K562 (cell line): ENCODE data around the gene ISYNA1. TPM values are rescaled to one million over a fixed set of nuclear protein-coding genes. Genes with fewer than 3 reads are reported as not detected.

Source experiments
- ATAC-seq: fragments of 200-7000 bp; cut with Tn5 transposase; 3 replicates; pipeline ENCODE4 v1.9.1; 2020; ENCODE audit warnings: moderate library complexity
- BruUV-seq: library from RNA; stranded (reverse); fragments of 400-500 nt; replicated peaks from 2 replicates; lab custom pipeline; 2021; lab: Mats Ljungman, UMichigan
- CTCF ChIA-PET: fragments of 300-600 bp; formaldehyde crosslinking; extraction: SDS; loops from one replicate; lab custom pipeline; 2021; ENCODE audit warnings: low intra/inter-chr PET ratio; lab: Yijun Ruan, JAX
- POLR2A ChIA-PET: fragments of 300-600, 350-650 bp; sonication (Branson Sonifier 250); formaldehyde crosslinking; extraction: SDS; loops from one replicate; lab custom pipeline; 2021; ENCODE audit warnings: antibody characterized with exemption, inconsistent platforms; lab: Yijun Ruan, JAX
- DNase-seq, 4 experiments: peaks; one replicate each; pipeline versions ENCODE4 v3.0.0 to v3.0.0-alpha.2; 2011 to 2018; ENCODE audit warnings: low spot score in 3 of 4, mixed read lengths in 3 of 4; ENCODE audit errors: extremely low read depth in 1 of 4
- FAIRE-seq: peaks from 2 replicates; lab custom pipeline; 2011; peaks lifted over from hg19 to GRCh38; lab: Jason Lieb, UNC
- H2AFZ ChIP-seq: 2 replicates; pipeline ENCODE4 v1.6.0; 2011; ENCODE audit warnings: low read depth, low read length, control low read depth, inconsistent platforms
- H3K27ac ChIP-seq: fragments of 200-600 bp; 3 replicates; pipeline ENCODE4 v1.8.0; 2011; ENCODE audit warnings: low read depth, mild to moderate bottlenecking, control low read depth, inconsistent platforms, low read length, moderate library complexity, mixed read lengths; ENCODE audit errors: extremely low read depth
- H3K27me3 ChIP-seq, 2 experiments: fragments of 300-600 bp in 1 of 2; 2 replicates in 1 of 2; 3 replicates in 1 of 2; pipeline versions ENCODE4 v1.6.0 to v1.8.0; 2011; ENCODE audit warnings: inconsistent platforms in 2 of 2, low read length in 2 of 2, mild to moderate bottlenecking in 1 of 2, mixed read lengths in 1 of 2, moderate library complexity in 1 of 2; ENCODE audit not compliant: control insufficient read depth in 2 of 2, insufficient read depth in 2 of 2
- H3K36me3 ChIP-seq: fragments of 300-600 bp; 3 replicates; pipeline ENCODE4 v1.8.0; 2011; ENCODE audit warnings: mild to moderate bottlenecking, low read length, inconsistent platforms; ENCODE audit not compliant: control insufficient read depth, insufficient read depth
- H3K4me1 ChIP-seq, 2 experiments: fragments of 200-600 bp in 1 of 2; replicated peaks in 1 of 2; 2 replicates in 1 of 2; 3 replicates in 1 of 2; pipeline versions ENCODE4 v1.5.1 to v1.8.0; 2011; ENCODE audit warnings: inconsistent platforms in 2 of 2, low read length in 2 of 2, mild to moderate bottlenecking in 1 of 2, mixed read lengths in 1 of 2, moderate library complexity in 1 of 2; ENCODE audit not compliant: control insufficient read depth in 2 of 2, insufficient read depth in 2 of 2
- H3K4me2 ChIP-seq: 2 replicates; pipeline ENCODE4 v1.6.1; 2011; ENCODE audit warnings: low read length, control low read depth, inconsistent platforms, mixed read lengths; ENCODE audit not compliant: insufficient read depth
- H3K4me3 ChIP-seq: fragments of 200-600 bp; sonication (generic), shearing (Covaris generic); 2 replicates; pipeline ENCODE4 v1.5.1; 2016; ENCODE audit warnings: control low read depth, inconsistent platforms
- H3K79me2 ChIP-seq: fragments of 200-600 bp; 3 replicates; pipeline ENCODE4 v1.8.0; 2011; ENCODE audit warnings: low read length, inconsistent platforms; ENCODE audit not compliant: control insufficient read depth, insufficient read depth
- H3K9ac ChIP-seq, 2 experiments: 2 replicates each; pipeline versions ENCODE4 v1.6.0 to v1.6.1; 2011; ENCODE audit warnings: low read depth in 2 of 2, low read length in 2 of 2, control low read depth in 1 of 2, inconsistent platforms in 1 of 2, mild to moderate bottlenecking in 1 of 2, mixed read lengths in 1 of 2; ENCODE audit not compliant: insufficient read depth in 1 of 2
- H3K9me1 ChIP-seq: one replicate; pipeline ENCODE4 v1.6.0; 2011; ENCODE audit warnings: inconsistent platforms, mild to moderate bottlenecking, low read length, moderate library complexity; ENCODE audit not compliant: control insufficient read depth, insufficient read depth
- H3K9me3 ChIP-seq: replicated peaks from 2 replicates; pipeline ENCODE4 v1.5.1; 2011; ENCODE audit warnings: low read depth, low read length, inconsistent platforms; ENCODE audit not compliant: control insufficient read depth, insufficient read depth
- H4K20me1 ChIP-seq: replicated peaks from 2 replicates; pipeline ENCODE4 v1.6.1; 2011; ENCODE audit warnings: low read length, inconsistent platforms, mixed read lengths; ENCODE audit not compliant: control insufficient read depth, insufficient read depth
- BHLHE40 ChIP-seq: IDR thresholded peaks from 2 replicates; pipeline ENCODE4 v1.6.1; 2011; ENCODE audit warnings: low read length, improper control_type of control experiment
- CTBP1 ChIP-seq: fragments of 450-650 bp; IDR thresholded peaks from 2 replicates; pipeline ENCODE4 v1.6.1; 2016; ENCODE audit warnings: borderline replicate concordance
- ILK ChIP-seq: fragments of 450-650 bp; IDR thresholded peaks from 2 replicates; pipeline ENCODE4 v1.6.1; 2016; ENCODE audit warnings: missing genetic modification characterization, low read depth, mild to moderate bottlenecking, missing compliant biosample characterization, moderate library complexity, borderline replicate concordance
- NCOR1 ChIP-seq: fragments of 450-650 bp; IDR thresholded peaks from 2 replicates; pipeline ENCODE4 v1.6.1; 2016; ENCODE audit warnings: mild to moderate bottlenecking, moderate library complexity
- NELFE ChIP-seq: IDR thresholded peaks from 2 replicates; pipeline ENCODE4 v1.6.1; 2011; ENCODE audit warnings: mild to moderate bottlenecking; ENCODE audit not compliant: insufficient read depth, insufficient read length
- NFIX ChIP-seq: fragments of 250-450 bp; sonication (Bioruptor Pico); IDR thresholded peaks from 2 replicates; pipeline ENCODE4 v1.4.0; 2020; ENCODE audit warnings: low read depth, mild to moderate bottlenecking, moderate library complexity
- NR2C1 ChIP-seq, 2 experiments: fragments of 450-650 bp; IDR thresholded peaks; 2 replicates each; pipeline ENCODE4 v1.6.1; 2017; ENCODE audit warnings: mild to moderate bottlenecking in 2 of 2, antibody characterized with exemption in 1 of 2, inconsistent platforms in 1 of 2, missing compliant biosample characterization in 1 of 2, missing genetic modification characterization in 1 of 2
- TSHZ1 ChIP-seq: fragments of 250-450 bp; sonication (Bioruptor Pico); IDR thresholded peaks from 2 replicates; pipeline ENCODE4 v1.4.0; 2020; ENCODE audit warnings: mild to moderate bottlenecking, moderate library complexity
- ZBTB26 ChIP-seq: fragments of 450-650 bp; formaldehyde crosslinking; IDR thresholded peaks from 2 replicates; pipeline ENCODE4 v1.4.0; 2022; ENCODE audit warnings: missing genetic modification characterization
- ZNF347 ChIP-seq: fragments of 450-650 bp; formaldehyde crosslinking; IDR thresholded peaks from 2 replicates; pipeline ENCODE4 v1.4.0; 2020; ENCODE audit warnings: low read depth, mild to moderate bottlenecking, moderate library complexity
- ZNF551 ChIP-seq: fragments of 250-450 bp; sonication (Bioruptor Pico); IDR thresholded peaks from 2 replicates; pipeline ENCODE4 v1.5.0; 2021; ENCODE audit warnings: mild to moderate bottlenecking, moderate library complexity
- ZNF79 ChIP-seq: fragments of 250-450 bp; sonication (Bioruptor Pico); IDR thresholded peaks from 2 replicates; pipeline ENCODE4 v1.4.0; 2020; ENCODE audit warnings: low read depth, mild to moderate bottlenecking, moderate library complexity
- WGBS: fragments of 100-300 bp; shearing (Covaris generic); methylation state at CpG from one replicate; pipeline ENCODE4 v1.1.6; 2016; ENCODE audit warnings: low coverage, mixed read lengths; ENCODE audit not compliant: insufficient coverage; ENCODE audit errors: missing lambda C conversion rate; 5-methylcytosine and 5-hydroxymethylcytosine counted together
- in situ Hi-C: fragments of 300-500 bp; cut with MboI; formaldehyde crosslinking; loops from 4 replicates; pipeline ENCODE4 v1.15.0; 2018; ENCODE audit warnings: inconsistent platforms, mixed read lengths
- intact Hi-C: fragments of 100-400 bp; cut with micrococcal nuclease; formaldehyde crosslinking; loops from 2 replicates; pipeline ENCODE4 v1.14.2; 2022
- polyA plus RNA-seq, 8 experiments: library from polyadenylated mRNA; depleted of rRNA in 4 of 8; stranded (reverse) in 5 of 8; unstranded in 3 of 8; fragments of >200 nt; fragmentation: Nextera tagmentation in 2 of 8; fragmentation: Illumina TruSeq in 1 of 8; extraction: Ambion mirVana in 2 of 8; extraction: Trizol in 1 of 8; gene quantifications; 2 replicates each; pipeline versions ENCODE4 v1.2.1 to v1.2.3, GENCODE V29; 2011 to 2014; ENCODE audit warnings: inconsistent platforms in 1 of 8, missing spikeins in 1 of 8
- total RNA-seq, 7 experiments: library from RNA; depleted of rRNA in 6 of 7; stranded (reverse); fragments of >200 nt in 6 of 7; fragmentation: Illumina TruSeq in 2 of 7; extraction: Trizol in 2 of 7; gene quantifications; 2 replicates each; pipeline versions ENCODE4 v1.2.1 to v1.2.3, GENCODE V29; 2011 to 2021; ENCODE audit warnings: low replicate concordance in 1 of 7
- TF ChIP-seq, protein P1 (sequence below): sonication (generic); formaldehyde crosslinking; IDR thresholded peaks from 2 replicates; pipeline ENCODE4 v1.8.0; 2023; ENCODE audit warnings: mild to moderate bottlenecking, missing genetic modification reagents
- TF ChIP-seq, protein P2 (sequence below): fragments of 450-650 bp; IDR thresholded peaks from 2 replicates; pipeline ENCODE4 v1.6.1; 2016; ENCODE audit warnings: missing biosample characterization, missing genetic modification characterization

The ISYNA1 gene
- total and polyA plus RNA-seq, 9 of the 15 experiments (the other 6 are each of a cell fraction or from before 2014, with no cell fraction given) = 21.8 to 460 (median 93.2) TPM

- ChIA-PET POLR2A (interaction anchor here (0.5 to 11.1 kb wide), 8 partner anchors 14 to 296 kb away, joined by 3 to 244 read pairs (median 4); partner anchors contain the start of genes GDF15 and JUND), CTCF (interaction anchor here (0.8 kb wide), 1 partner anchor 66 kb away, joined by 4 read pairs; no protein-coding TSS in a partner anchor)
- no peaks in the 10 kb centered on the region for H4K20me1 ChIP-seq
- H3K9me1 ChIP-seq = no peaks in the 10 kb centered on the region
- peak overlapping the region; percentile 97 for H3K27ac ChIP-seq
- H3K9ac ChIP-seq = peak overlapping the region; percentile 82 to 93
- FAIRE-seq = peak; percentile 85
- H2AFZ ChIP-seq = peak overlapping the region; percentile 91
- H3K9me3 ChIP-seq = no peaks in the 10 kb centered on the region
- BruUV-seq = no TSS peak
- H3K4me2 ChIP-seq = peak overlapping the region; percentile 88
- in situ Hi-C loops (loop anchor here (10.0 kb wide), 1 partner anchor 321 kb away; the partner anchor contains the start of gene MAST3), intact Hi-C loops (loop anchor here (2.0 to 5.0 kb wide), 2 partner anchors 135 to 213 kb away; partner anchors contain the start of genes JUND and RAB3A)
- H3K4me1 ChIP-seq = peaks cover 41 to 72% of the 10 kb centered on the region in 2 experiments
- peak; percentile 69 to 93 (median 70) for DNase-seq
- peaks cover 26% of the 10 kb centered on the region for H3K79me2 ChIP-seq
- H3K27me3 ChIP-seq = no peaks in the 10 kb centered on the region
- ATAC-seq = peak; percentile 1
- no peaks in the 10 kb centered on the region for H3K36me3 ChIP-seq
- peak overlapping the region; percentile 42 for H3K4me3 ChIP-seq
- WGBS = under 1% methylated on average over 24 of the region's 25 CpGs
- peak; percentile 66 for TF ChIP-seq TSHZ1 (CRISPR knock-in tag)
- peak; percentile 53 for TF ChIP-seq NCOR1
- no peak for TF ChIP-seq NR2C1 (IDR thresholded peaks at IDR 0.05)
- peak; percentile 48; the same call in 1 of the 2 replicates for TF ChIP-seq NR2C1 (tag; IDR thresholded peaks at IDR 0.05)
- TF ChIP-seq NELFE = no peak
- no peak for TF ChIP-seq ZNF347 (CRISPR knock-in tag)
- TF ChIP-seq, protein P1, sequence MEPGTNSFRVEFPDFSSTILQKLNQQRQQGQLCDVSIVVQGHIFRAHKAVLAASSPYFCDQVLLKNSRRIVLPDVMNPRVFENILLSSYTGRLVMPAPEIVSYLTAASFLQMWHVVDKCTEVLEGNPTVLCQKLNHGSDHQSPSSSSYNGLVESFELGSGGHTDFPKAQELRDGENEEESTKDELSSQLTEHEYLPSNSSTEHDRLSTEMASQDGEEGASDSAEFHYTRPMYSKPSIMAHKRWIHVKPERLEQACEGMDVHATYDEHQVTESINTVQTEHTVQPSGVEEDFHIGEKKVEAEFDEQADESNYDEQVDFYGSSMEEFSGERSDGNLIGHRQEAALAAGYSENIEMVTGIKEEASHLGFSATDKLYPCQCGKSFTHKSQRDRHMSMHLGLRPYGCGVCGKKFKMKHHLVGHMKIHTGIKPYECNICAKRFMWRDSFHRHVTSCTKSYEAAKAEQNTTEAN (CRISPR knock-in tag) = no peak
- no peak for TF ChIP-seq BHLHE40
- no peak for TF ChIP-seq ILK (tag)
- TF ChIP-seq NFIX (CRISPR knock-in tag) = no peak
- TF ChIP-seq ZNF79 = peak; percentile 51
- TF ChIP-seq, protein P2, sequence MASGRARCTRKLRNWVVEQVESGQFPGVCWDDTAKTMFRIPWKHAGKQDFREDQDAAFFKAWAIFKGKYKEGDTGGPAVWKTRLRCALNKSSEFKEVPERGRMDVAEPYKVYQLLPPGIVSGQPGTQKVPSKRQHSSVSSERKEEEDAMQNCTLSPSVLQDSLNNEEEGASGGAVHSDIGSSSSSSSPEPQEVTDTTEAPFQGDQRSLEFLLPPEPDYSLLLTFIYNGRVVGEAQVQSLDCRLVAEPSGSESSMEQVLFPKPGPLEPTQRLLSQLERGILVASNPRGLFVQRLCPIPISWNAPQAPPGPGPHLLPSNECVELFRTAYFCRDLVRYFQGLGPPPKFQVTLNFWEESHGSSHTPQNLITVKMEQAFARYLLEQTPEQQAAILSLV = no peak
- no peak for TF ChIP-seq ZNF551
- peak; percentile 74; the same call in 1 of the 2 replicates for TF ChIP-seq ZBTB26 (CRISPR knock-in tag)
- TF ChIP-seq CTBP1 = peak; percentile 71; the same call in 1 of the 2 replicates
Observed at GRCh38 chr19:18415178-18415867, 22.6 kb downstream of the ISYNA1 start.
